Renal pelvis (tissue), 4 donors: ENCODE results near the gene C3orf20. TPM values are rescaled to one million over a fixed set of nuclear protein-coding genes. Genes with fewer than 3 reads are reported as not detected.

ENCODE experiments used
- DNase-seq: peaks from one replicate; pipeline ENCODE4 v3.0.0-alpha.2; 2013
- polyA plus RNA-seq, 3 donors: library from polyadenylated mRNA; unstranded; fragments of 120-200 nt; gene quantifications; one replicate each; pipeline ENCODE4 v1.2.1, GENCODE V29; 2013; ENCODE audit not compliant: insufficient read length in 3 of 3

Gene C3orf20
- polyA plus RNA-seq, 3 donors, result 0.19 to 0.77 (median 0.25) TPM

DNA sequence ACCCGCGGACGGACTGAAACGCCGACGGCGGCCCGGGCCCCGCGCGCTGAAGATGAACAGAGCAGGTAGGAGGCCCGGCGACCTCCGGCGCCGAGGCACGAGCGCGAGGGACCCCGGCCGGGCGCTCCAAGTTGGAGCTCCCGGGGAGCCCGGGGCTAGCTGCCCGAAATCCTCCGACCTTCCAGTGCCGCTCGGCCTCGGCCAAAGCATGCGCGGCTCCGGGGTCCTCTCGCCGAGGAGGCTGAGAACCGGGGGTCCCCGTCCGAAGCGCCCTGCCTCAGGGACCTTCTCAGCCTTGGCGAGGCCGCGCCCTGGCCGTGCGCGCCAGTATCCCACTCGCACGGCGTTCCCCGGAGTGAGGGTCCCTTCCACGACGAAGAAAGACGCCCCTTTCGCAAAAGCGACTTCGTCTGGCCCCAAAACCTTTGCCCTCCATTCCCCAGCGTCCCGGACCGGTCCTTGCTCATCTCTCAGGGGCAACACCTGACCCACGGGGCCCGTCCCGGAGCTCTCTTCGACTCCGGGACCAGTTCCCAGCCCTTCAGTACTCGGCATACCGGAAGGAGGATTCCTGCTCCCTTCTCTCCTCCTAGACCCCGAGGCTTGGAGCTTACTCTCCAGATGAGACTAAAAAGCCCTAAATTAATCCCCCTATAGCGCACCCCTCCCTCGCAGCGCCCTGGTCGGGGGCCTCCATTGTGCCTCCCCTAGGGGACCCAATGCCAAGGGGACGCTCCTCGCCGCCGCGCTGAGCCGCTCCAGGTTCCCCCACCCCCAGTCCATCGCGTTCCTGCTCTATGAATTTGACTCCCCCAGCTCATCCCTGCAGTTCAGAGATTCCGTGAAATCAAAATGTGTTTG lies 136.1 kb downstream of the C3orf20 start:
- DNase-seq, result no peak

DNA sequence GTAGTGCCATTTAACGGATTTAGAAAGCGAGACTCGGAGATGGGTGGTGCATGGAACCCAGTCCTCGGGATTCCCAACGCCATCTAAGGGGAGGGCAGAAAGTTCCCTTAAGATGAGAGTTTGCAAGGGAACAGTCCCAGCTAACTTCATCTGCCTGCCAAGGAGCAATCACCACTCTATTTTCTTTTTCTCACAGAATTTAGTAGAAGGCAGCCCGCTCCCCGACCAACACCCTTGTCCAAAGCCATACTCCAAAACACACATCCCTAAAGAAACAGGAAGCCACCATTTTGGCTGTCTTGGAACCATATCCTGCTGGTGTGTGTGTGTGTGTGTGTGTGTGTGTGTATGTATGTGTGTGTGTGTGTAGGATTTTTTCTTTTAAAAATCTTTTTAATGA lies 136.7 kb downstream of the C3orf20 start:
- no peak for DNase-seq

DNA sequence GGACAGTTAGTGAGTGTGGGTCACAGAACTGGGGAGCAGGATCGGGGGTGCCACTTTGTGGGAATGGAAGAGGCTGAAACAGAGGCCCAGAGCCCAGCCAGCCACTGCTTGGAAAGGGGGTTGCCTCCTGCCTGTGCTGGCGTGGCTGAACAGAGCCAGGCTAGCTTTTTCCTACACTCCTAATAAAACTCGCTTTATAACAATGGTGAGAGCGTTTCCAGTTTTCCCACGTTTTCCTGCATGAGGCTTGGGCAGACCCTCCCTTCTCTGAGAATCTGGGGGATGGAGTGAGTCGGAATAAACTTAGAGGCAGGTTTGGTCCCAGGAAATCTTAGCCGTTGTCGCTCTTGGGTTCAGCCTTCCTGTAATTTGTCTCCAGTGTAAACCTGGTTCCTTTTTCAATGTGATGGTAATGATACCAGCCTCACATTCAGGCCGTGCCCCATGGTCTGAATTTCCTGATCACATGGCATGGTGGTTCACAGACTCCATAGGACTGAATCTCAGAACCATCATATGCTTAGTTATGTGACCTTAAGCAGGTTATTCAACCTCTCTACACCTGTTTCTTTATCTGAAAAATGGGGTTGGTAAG lies 137.4 kb downstream of the C3orf20 start:
- DNase-seq, result no peak

- no peak for DNase-seq
These were observed 139.5 kb downstream of the C3orf20 start for GRCh38 chr3:14814411-14814871.

GRCh38 chr3:14816359-14816758 lies 141.4 kb downstream of the C3orf20 start:
- DNase-seq, result no peak

DNA sequence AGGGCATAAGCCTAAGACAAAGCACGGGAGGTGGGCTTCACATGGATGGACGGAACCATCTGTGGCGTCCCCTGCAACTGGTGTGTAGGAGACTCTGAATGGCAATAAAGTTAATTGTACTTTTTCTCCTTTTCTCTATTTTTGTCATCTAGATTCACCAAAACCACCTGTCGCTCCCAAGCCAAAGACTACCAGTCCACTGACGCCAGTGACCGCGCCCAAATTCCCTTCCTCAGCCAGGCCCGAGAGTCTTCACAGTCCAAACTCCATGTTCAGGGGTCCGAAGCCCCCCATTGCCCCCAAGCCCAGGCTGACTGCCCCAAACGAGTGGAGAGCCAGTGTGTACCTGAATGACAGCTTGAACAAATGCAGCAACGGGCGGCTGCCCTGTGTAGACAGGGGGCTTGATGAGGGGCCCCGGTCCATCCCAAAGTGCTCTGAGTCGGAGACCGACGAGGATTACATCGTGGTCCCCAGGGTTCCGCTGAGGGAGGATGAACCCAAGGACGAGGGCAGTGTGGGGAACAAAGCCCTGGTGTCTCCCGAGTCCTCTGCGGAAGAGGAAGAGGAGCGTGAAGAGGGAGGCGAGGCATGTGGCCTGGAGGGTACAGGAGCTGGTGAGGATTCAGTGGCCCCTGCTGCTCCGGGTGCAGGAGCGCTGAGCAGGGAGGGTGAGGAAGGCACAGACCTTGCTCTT lies 144.0 kb downstream of the C3orf20 start, which contains the start of gene FGD5:
FGD5 (plus strand) TSS at position 159 of the 697 bp plus-strand sequence; CDS start at position 269, 110 bp downstream.
- DNase-seq, result no peak

GRCh38 chr3:14819671-14820070 lies 144.7 kb downstream of the C3orf20 start:
- DNase-seq, result no peak

DNA sequence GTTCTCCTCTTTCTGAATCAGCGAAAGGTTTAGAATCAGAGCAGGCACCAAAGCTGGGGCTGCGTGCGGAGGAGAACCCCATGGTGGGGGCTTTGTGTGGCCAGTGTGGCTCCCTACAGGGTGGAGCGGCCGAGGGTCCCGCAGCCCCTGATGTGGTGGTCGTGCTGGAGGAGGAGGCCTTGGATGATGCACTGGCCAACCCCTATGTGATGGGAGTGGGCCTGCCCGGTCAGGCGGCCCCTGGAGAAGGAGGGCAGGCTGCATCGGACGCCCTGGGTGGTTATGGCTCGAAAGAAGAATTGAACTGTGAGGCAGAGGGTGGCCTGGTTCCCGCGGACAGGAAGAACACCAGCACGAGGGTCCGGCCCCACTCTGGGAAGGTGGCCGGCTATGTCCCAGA lies 145.2 kb downstream of the C3orf20 start:
- no peak for DNase-seq

GRCh38 chr3:14821151-14821550 lies 146.2 kb downstream of the C3orf20 start:
- DNase-seq, result no peak

DNA sequence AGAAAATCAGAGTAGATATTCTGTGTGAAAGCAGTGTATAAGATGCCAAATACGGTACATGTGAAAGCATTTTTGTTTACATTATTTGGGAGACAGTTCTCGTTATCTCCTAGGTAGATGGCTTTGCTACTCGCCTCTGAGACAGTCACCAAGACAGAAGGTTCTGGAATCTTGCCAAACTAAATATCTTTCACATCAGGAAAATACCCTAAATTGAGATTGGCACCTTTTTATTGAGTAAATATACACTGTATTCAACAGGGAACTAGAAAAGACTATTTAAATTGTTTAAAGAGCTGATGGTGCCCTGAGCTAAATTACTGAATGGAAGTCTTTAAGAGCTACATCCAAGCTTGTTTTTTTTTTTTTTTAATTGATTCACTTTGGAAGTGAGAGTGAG lies 147.2 kb downstream of the C3orf20 start:
- DNase-seq, result no peak

Other genes with a start within 250 kb of the C3orf20 start
- gene GRIP2, start 134.8 kb upstream of the C3orf20 start, polyA plus RNA-seq, result 1 to 10 TPM; 1.1 to 2.5 (median 1.5) TPM
- 10 to 100 TPM; 32.7 to 36.8 (median 36.8) TPM for gene CCDC174, start 23.4 kb upstream of the C3orf20 start, polyA plus RNA-seq
- gene FGD5, start 143.8 kb downstream of the C3orf20 start, polyA plus RNA-seq, result 10 to 100 TPM; 20.2 to 25.5 (median 23.9) TPM